Measurements from ENCODE around the gene ANKRD10.
A peak's percentile ranks its signal among the peaks of the same experiment; 100 is the strongest.

Gene ANKRD10

GRCh38 chr13:110914331-110915056 lies 375 bp downstream of the ANKRD10 start:
- DNase-seq (ENCODE audit: low spot score), result peak; percentile 83

DNA sequence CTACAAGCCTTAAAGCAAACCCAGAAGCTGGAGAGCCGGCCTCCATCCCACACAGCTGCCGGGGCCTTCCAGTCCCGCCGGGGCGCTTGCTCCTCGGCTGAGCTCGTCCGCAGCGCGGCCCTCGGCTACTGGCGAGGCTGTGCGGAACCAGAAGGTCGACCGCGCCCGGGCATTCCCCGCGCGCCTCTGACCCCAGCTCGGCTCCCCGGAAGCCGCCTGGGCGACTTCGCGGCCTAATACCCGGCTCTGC lies 863 bp downstream of the ANKRD10 start:
- no peak for DNase-seq (ENCODE audit: low spot score)

DNA sequence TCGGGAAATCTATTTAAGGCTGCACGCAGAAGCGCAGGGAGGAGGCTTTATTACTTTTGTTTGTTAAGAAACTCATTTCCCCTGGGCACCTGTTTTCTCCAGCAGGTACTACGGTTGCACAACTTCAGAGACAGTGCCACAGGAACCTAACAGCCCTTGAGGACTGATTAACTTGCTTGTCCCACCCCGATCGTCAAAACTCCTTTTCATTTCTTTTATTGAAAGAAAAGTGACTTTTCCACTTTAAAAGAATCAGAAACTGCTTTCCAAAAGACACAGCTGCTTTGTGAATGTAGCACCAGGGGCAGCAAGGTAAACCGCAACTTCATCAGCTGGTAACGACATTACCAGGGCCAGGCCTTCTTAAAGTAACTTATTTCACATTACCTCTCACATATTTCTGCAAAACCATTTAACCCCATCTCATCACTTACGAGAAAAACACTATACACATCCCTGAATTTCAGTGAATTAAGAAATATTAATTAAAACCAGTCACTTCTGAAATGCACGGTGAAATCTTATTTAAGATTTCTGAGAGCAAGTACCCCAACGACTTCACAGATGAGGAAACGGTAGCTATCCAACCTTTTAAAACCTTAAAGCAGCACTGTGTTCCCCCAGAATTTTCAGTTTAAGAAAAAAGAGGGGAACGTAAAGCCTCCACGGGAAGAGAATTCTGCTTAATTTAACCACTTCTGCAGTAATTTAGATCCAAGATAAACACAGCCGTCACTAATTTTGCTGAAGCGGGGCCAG lies 1.4 kb downstream of the ANKRD10 start:
- DNase-seq (ENCODE audit: low spot score), result no peak

DNA sequence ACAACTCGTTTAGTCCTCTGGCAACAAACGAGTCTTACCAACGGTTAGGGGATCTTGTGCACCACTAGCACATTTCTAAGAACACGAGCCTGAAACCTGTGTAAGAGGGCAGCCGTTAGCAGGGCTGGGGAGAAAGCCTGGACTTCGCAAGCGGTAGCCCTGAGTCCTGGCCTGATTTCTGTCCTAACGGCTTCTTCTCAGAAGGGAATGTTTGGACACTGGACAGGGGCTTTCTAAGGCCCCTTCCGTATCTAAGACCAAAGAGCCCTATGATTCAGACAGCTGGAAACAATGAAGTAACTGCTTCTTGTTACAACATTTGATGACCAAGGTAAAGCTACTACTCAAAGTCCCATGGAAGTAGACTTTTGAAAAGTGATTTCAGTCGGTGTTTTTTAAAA lies 2.2 kb downstream of the ANKRD10 start:
- DNase-seq (ENCODE audit: low spot score), result peak; percentile 40

DNA sequence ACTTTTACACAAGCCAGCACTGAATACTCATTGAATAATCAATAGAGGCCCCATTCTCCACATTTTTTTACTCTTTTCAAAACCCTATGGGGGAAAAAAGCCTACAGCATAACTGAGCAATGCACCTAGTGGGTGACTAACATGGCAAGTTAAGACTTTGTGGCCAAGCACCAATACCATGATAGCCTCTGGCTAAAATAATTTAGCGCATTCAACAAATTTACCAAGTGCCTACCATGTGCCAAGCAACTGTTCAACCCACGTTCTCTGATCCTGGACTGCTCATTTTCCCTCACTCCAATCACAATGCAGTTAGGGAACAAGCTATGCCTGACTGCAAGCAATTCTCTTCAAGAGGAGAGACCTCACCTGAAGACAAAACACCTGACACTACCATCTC lies 3.0 kb downstream of the ANKRD10 start:
- no peak for DNase-seq (ENCODE audit: low spot score)

- no peak for DNase-seq (ENCODE audit: low spot score)
These were observed 4.6 kb downstream of the ANKRD10 start for GRCh38 chr13:110910013-110910890.

GRCh38 chr13:110907951-110908898 lies 6.6 kb downstream of the ANKRD10 start:
- DNase-seq (ENCODE audit: low spot score), result no peak

DNA sequence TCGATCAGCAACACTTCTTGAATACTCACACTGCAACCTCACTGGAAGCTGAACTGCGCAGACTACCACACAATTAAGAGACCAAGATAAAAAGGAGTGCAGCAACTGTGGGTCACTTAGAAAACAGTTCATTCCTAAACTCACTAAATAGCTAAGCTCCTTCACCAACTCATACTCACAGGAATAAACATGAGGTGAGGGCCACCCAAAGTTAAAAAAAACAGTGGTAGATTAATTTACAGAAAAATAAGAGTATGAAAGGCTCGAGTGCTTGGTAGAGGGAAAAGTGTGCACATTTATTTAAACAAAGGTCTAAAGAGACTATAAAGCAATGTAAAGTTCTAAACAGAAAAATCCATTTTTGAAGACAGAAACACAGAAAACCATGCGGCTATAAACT lies 7.6 kb downstream of the ANKRD10 start:
- DNase-seq (ENCODE audit: low spot score), result no peak

- DNase-seq (ENCODE audit: low spot score), result no peak
These were observed 10.1 kb downstream of the ANKRD10 start for GRCh38 chr13:110904748-110905147.

- DNase-seq (ENCODE audit: low spot score), result no peak
These were observed 12.5 kb downstream of the ANKRD10 start for GRCh38 chr13:110902370-110902769.

DNA sequence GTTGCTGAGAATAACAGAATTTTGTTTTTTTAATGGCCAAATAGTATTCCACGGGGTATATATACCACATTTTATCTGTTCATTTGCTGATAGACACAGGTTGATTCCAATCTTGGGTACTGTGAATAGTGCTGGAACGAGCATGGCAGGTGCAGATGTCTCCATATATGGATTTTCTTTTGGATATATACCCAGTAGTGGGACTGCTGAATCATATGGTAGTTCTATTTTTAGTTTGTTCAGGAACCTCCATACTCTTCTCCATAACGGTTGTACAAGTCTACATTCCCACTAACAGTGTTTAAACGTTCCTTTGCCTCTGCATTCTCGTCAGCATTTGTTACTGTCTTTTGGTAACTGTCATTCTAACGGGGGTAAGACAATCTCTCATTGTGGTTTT lies 17.3 kb downstream of the ANKRD10 start:
- DNase-seq (ENCODE audit: low spot score), result no peak

DNA sequence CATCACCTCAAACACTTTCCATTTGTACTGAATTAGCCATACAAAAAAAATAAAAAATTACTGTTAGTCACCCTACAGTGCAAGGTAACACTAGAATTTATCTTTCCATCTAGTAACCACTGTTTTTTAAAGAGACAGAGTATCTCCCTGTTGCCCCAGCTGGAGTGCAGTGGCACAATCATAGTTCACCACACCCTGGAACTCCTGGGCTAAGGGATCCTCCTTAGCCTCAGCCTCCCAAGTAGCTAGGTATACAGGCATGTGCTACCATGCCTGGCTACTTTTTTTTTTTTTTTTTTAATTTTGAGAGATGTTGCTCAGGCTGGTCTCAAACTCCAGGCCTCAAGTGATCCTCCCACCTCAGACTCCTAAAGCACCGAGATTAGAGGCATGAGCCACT lies 17.9 kb downstream of the ANKRD10 start:
- no peak for DNase-seq (ENCODE audit: low spot score)

DNA sequence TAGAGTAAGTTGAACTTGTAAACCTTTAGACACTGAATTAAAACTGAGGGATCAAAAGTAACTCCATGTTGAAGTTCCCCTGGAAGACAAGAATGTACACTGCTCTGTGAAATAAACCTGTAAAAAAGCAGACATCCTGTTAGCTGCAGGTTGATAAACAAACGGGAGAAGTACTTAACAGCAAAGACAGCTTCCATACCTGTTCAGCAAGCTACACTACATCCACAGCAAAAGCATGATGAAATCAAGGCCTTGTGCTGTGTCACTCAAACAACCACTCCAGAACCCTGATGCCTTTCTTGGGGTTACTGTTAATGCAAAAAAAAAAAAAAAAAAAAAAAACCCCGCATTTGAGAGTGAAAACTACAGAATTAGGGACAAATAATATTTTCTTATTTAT lies 20.8 kb downstream of the ANKRD10 start:
- no peak for DNase-seq (ENCODE audit: low spot score)

DNA sequence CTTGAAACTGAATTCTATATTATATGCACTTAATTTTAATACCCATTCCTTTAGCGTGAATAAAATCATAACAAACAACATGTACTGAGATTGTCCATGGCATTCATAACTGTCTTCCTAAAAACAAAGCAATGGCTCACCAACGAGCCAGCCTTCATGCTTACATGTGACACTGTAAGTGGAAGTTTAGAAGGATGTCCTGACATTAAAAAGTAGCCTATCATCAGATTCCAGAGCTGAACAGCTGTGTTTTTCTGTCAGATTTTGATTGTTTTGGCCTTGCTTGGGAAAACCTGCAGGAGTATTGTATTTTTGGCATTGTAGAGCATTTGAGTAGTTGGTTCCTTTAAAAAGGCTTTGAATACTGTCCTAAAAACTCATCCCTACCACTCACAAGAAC lies 21.3 kb downstream of the ANKRD10 start:
- no peak for DNase-seq (ENCODE audit: low spot score)

GRCh38 chr13:110890279-110891165 lies 24.3 kb downstream of the ANKRD10 start:
- DNase-seq (ENCODE audit: low spot score), result no peak

GRCh38 chr13:110888390-110888789 lies 26.5 kb downstream of the ANKRD10 start:
- no peak for DNase-seq (ENCODE audit: low spot score)

DNA sequence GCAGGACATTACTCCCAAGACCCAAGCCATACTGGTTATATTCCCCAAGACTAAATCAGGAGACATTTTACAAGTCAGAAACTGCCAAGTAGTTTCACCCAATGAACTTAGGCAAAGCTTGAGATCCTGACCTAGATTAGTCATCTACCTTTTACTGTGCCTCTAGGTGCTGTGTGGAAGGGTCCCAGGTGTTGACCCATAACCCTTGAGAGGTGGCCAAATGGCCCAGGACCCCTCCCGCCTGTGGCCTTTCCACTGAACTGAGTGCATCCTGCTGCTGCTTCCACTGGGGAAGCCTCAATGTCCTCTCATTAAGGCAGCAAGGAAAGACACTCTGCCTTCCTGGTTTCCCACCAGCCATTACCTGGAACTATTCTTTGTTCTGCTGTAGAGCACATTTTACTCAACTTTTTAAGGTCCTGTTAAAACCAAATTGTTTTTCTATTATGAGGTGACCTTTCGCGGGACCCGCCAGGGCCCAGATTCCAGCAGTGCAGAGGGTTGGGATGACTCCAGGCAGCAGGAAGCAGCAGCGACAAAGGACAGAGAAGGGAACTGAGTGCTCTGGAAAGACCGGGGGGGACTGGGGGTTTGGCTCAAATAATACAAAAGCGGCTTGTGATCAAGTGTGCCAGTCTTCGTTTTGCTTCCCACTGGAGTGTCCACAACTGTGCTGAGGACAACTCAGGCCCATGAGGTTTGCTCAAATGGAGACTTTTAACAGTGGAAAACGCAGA lies 27.1 kb downstream of the ANKRD10 start:
- DNase-seq (ENCODE audit: low spot score), result no peak

- no peak for DNase-seq (ENCODE audit: low spot score)
These were observed 27.8 kb downstream of the ANKRD10 start for GRCh38 chr13:110886870-110887596.

Measured in GM03348 (cell line).